H9 (cell line): ENCODE measurements around the gene TCEA3. TPM values are rescaled to one million over a fixed set of nuclear protein-coding genes. Genes with fewer than 3 reads are reported as not detected.

Experiments
- DNase-seq: peaks from one replicate; pipeline ENCODE4 v3.0.0-alpha.2; 2017
- H2AFZ ChIP-seq: one replicate; pipeline ENCODE4 v1.6.1; 2013; ENCODE audit warnings: mild to moderate bottlenecking, low read length, control low read depth, moderate library complexity
- H2AK5ac ChIP-seq: 2 replicates; pipeline ENCODE4 v1.6.1; 2013; ENCODE audit warnings: low read length, control low read depth, mixed read lengths; ENCODE audit not compliant: insufficient read length
- H2BK120ac ChIP-seq: one replicate; pipeline ENCODE4 v1.6.1; 2013; ENCODE audit warnings: low read depth, mild to moderate bottlenecking, low read length, control low read depth, inconsistent platforms; ENCODE audit not compliant: poor library complexity, severe bottlenecking
- H2BK12ac ChIP-seq: 2 replicates; pipeline ENCODE4 v1.6.1; 2013; ENCODE audit warnings: low read length, control low read depth, mixed read lengths, low read depth; ENCODE audit not compliant: insufficient read length
- H2BK15ac ChIP-seq: 2 replicates; pipeline ENCODE4 v1.6.1; 2013; ENCODE audit warnings: low read depth, low read length, control low read depth
- H2BK20ac ChIP-seq: one replicate; pipeline ENCODE4 v1.6.1; 2013; ENCODE audit warnings: low read depth, mild to moderate bottlenecking, low read length, control low read depth, inconsistent platforms; ENCODE audit not compliant: poor library complexity, severe bottlenecking
- H2BK5ac ChIP-seq: 2 replicates; pipeline ENCODE4 v1.6.1; 2013; ENCODE audit warnings: low read length, control low read depth, mixed read lengths; ENCODE audit not compliant: insufficient read length
- H3K14ac ChIP-seq: 2 replicates; pipeline ENCODE4 v1.6.1; 2013; ENCODE audit warnings: low read length, control low read depth; ENCODE audit not compliant: insufficient read depth
- H3K18ac ChIP-seq: 2 replicates; pipeline ENCODE4 v1.6.1; 2013; ENCODE audit warnings: low read depth, mild to moderate bottlenecking, mixed read lengths, low read length, control low read depth; ENCODE audit not compliant: insufficient read length
- H3K23ac ChIP-seq: 2 replicates; pipeline ENCODE4 v1.6.1; 2013; ENCODE audit warnings: low read length, control low read depth, mixed read lengths, low read depth; ENCODE audit not compliant: insufficient read length
- H3K23me2 ChIP-seq: 2 replicates; pipeline ENCODE4 v1.6.1; 2013; ENCODE audit warnings: low read depth, mild to moderate bottlenecking, mixed read lengths, low read length, control low read depth; ENCODE audit not compliant: insufficient read length, poor library complexity, severe bottlenecking
- H3K27ac ChIP-seq: 2 replicates; pipeline ENCODE4 v1.5.1; 2013; ENCODE audit warnings: low read length, control low read depth, mixed read lengths, low read depth; ENCODE audit not compliant: insufficient read length
- H3K27me3 ChIP-seq: 2 replicates; pipeline ENCODE4 v1.6.1; 2013; ENCODE audit warnings: low read length, control low read depth, inconsistent platforms; ENCODE audit not compliant: insufficient read depth
- H3K4ac ChIP-seq: 2 replicates; pipeline ENCODE4 v1.6.1; 2013; ENCODE audit warnings: low read depth, mild to moderate bottlenecking, control low read depth, inconsistent platforms, low read length, moderate library complexity
- H3K4me1 ChIP-seq: 2 replicates; pipeline ENCODE4 v1.6.1; 2013; ENCODE audit warnings: low read length, control low read depth, inconsistent platforms; ENCODE audit not compliant: insufficient read depth
- H3K4me2 ChIP-seq: 2 replicates; pipeline ENCODE4 v1.6.1; 2013; ENCODE audit warnings: low read length, control low read depth, mixed read lengths; ENCODE audit not compliant: insufficient read length, insufficient read depth
- H3K56ac ChIP-seq: 2 replicates; pipeline ENCODE4 v1.6.1; 2013; ENCODE audit warnings: low read depth, mild to moderate bottlenecking, mixed read lengths, low read length, control low read depth; ENCODE audit not compliant: insufficient read length
- H3K79me1 ChIP-seq: 2 replicates; pipeline ENCODE4 v1.6.1; 2013; ENCODE audit warnings: low read depth, mild to moderate bottlenecking, moderate library complexity, low read length, control low read depth, inconsistent platforms; ENCODE audit not compliant: insufficient read depth, poor library complexity, severe bottlenecking
- H3K79me2 ChIP-seq: 2 replicates; pipeline ENCODE4 v1.6.1; 2013; ENCODE audit warnings: low read length, control low read depth, inconsistent platforms; ENCODE audit not compliant: insufficient read depth
- H3K9ac ChIP-seq: 2 replicates; pipeline ENCODE4 v1.6.1; 2013; ENCODE audit warnings: low read length, control low read depth, mixed read lengths; ENCODE audit not compliant: insufficient read length; ENCODE audit errors: extremely low read depth
- H3K9me3 ChIP-seq: one replicate; pipeline ENCODE4 v1.6.1; 2013; ENCODE audit warnings: low read depth, low read length, inconsistent platforms; ENCODE audit not compliant: control insufficient read depth
- H3T11ph ChIP-seq: one replicate; pipeline ENCODE4 v1.6.1; 2013; ENCODE audit warnings: mild to moderate bottlenecking, low read length, control low read depth, inconsistent platforms
- H4K20me1 ChIP-seq: one replicate; pipeline ENCODE4 v1.6.1; 2013; ENCODE audit not compliant: control insufficient read depth, insufficient read length, insufficient read depth
- H4K5ac ChIP-seq: 2 replicates; pipeline ENCODE4 v1.6.1; 2013; ENCODE audit warnings: low read depth, mild to moderate bottlenecking, mixed read lengths, low read length, control low read depth; ENCODE audit not compliant: insufficient read length
- H4K8ac ChIP-seq: replicated peaks from 2 replicates; pipeline ENCODE4 v1.6.1; 2013; ENCODE audit warnings: low read length, control low read depth, mixed read lengths, low read depth; ENCODE audit not compliant: insufficient read length
- H4K91ac ChIP-seq: 2 replicates; pipeline ENCODE4 v1.6.1; 2013; ENCODE audit warnings: low read depth, mild to moderate bottlenecking, moderate library complexity, mixed read lengths, low read length, control low read depth; ENCODE audit not compliant: insufficient read length
- H3K27ac Mint-ChIP-seq, 3 experiments: 2 replicates in 2 of 3; 3 replicates in 1 of 3; pipeline ENCODE4 v1.8.0; 2020 to 2021; ENCODE audit warnings: mixed read lengths in 3 of 3, mild to moderate bottlenecking in 1 of 3, moderate library complexity in 1 of 3
- H3K27me3 Mint-ChIP-seq: 2 replicates; pipeline ENCODE4 v1.8.0; 2021; ENCODE audit warnings: low read depth, mild to moderate bottlenecking, moderate library complexity, mixed read lengths
- H3K36me3 Mint-ChIP-seq, 3 experiments: 2 replicates in 2 of 3; 3 replicates in 1 of 3; pipeline ENCODE4 v1.8.0; 2020 to 2021; ENCODE audit warnings: low read depth in 3 of 3, mixed read lengths in 3 of 3; ENCODE audit not compliant: insufficient read depth in 1 of 3
- H3K4me1 Mint-ChIP-seq, 2 experiments: 2 replicates each; pipeline ENCODE4 v1.8.0; 2020; ENCODE audit warnings: mixed read lengths in 2 of 2
- H3K4me3 Mint-ChIP-seq, 2 experiments: 2 replicates in 1 of 2; 3 replicates in 1 of 2; pipeline ENCODE4 v1.8.0; 2020 to 2021; ENCODE audit warnings: mild to moderate bottlenecking in 2 of 2, mixed read lengths in 2 of 2, moderate library complexity in 1 of 2
- H3K9me3 Mint-ChIP-seq, 2 experiments: 2 replicates in 1 of 2; 3 replicates in 1 of 2; pipeline ENCODE4 v1.8.0; 2020; ENCODE audit warnings: mild to moderate bottlenecking in 2 of 2, mixed read lengths in 2 of 2, moderate library complexity in 1 of 2
- WGBS: extraction: QIAGEN DNeasy Blood & Tissue Kit; methylation state at CpG from one replicate; pipeline ENCODE4 v1.1.7; 2013; ENCODE audit warnings: missing lambda C conversion rate, low lambda C conversion rate, mixed read lengths; ENCODE audit not compliant: insufficient read length; ENCODE audit errors: extremely low coverage; 5-methylcytosine and 5-hydroxymethylcytosine counted together
- total RNA-seq: library from RNA; stranded (reverse); gene quantifications from 2 replicates; pipeline ENCODE4 v1.2.1, GENCODE V29; 2021
- TF ChIP-seq, protein P1 (sequence below): fragments of 200-600 bp; sonication (generic); conservative IDR thresholded peaks from 3 replicates; pipeline ENCODE4 v1.8.0; 2021; ENCODE audit warnings: antibody characterized with exemption, mild to moderate bottlenecking

Gene TCEA3
- total RNA-seq, 1 experiment from 2014 or later = 0.37 TPM

DNA sequence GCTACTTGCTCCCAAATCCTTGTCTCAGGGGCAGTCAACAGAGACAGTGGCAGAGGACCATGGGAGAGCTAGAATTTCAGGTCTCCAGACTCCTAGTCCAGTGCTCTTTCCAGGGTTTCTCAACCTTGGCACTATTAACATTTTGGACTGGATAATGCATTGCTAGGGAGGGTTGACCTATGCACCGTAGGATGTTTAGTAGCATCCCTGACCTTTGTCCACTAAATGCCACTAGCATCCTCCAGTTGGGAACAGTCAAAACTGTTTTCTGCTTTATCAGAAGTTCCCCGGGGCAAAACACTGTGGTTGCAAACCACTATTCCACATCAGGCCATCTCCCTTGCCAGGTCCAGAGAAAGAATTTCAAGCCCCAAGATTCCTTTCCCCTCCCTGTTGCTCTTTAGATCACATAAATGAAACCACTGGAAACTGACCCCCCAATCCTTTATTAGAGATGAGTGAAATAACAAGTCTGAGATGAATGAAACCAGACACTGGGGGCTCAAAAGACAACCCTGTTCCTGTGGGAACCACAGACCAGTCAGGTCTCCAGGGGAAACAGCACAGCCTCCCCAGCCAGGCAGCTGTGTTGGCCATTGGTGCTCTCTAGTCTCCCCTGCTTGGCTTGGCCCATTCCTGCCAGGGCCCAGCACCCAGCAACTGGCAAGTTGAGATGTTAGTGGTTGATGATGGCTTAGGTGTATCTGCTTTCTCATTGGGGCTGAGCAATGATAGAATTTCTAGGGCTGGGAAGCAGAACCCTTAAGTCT, 3.8 kb upstream of the TCEA3 start:
- no CpG with 5 or more reads among the region's 2 CpGs for WGBS
- H2AK5ac ChIP-seq = no peak overlapping the region
- H3K23me2 ChIP-seq = no peaks in the 10 kb centered on the region
- H2BK5ac ChIP-seq = no peak overlapping the region
- no peak overlapping the region for H2BK15ac ChIP-seq
- no peak overlapping the region for H3K4me2 ChIP-seq
- H3K14ac ChIP-seq = no peak overlapping the region
- no peaks in the 10 kb centered on the region for H4K20me1 ChIP-seq
- no peak overlapping the region for H2BK120ac ChIP-seq
- TF ChIP-seq, protein P1, sequence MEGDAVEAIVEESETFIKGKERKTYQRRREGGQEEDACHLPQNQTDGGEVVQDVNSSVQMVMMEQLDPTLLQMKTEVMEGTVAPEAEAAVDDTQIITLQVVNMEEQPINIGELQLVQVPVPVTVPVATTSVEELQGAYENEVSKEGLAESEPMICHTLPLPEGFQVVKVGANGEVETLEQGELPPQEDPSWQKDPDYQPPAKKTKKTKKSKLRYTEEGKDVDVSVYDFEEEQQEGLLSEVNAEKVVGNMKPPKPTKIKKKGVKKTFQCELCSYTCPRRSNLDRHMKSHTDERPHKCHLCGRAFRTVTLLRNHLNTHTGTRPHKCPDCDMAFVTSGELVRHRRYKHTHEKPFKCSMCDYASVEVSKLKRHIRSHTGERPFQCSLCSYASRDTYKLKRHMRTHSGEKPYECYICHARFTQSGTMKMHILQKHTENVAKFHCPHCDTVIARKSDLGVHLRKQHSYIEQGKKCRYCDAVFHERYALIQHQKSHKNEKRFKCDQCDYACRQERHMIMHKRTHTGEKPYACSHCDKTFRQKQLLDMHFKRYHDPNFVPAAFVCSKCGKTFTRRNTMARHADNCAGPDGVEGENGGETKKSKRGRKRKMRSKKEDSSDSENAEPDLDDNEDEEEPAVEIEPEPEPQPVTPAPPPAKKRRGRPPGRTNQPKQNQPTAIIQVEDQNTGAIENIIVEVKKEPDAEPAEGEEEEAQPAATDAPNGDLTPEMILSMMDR = no peak
- H3K23ac ChIP-seq = no peak overlapping the region
- Mint-ChIP-seq H3K9me3 (no peaks in the 10 kb centered on the region; a peak in 1 of 5 replicates), H3K36me3 (peaks cover 29 to 50% (median 44%) of the 10 kb centered on the region in 3 experiments), H3K27ac (no peak overlapping the region), H3K4me3 (no peak overlapping the region), H3K27me3 (peaks cover 60% of the 10 kb centered on the region), H3K4me1 (peaks cover 7 to 12% of the 10 kb centered on the region in 2 experiments)
- no peak overlapping the region for H4K5ac ChIP-seq
- H2BK12ac ChIP-seq = no peak overlapping the region
- H3K79me2 ChIP-seq = no peaks in the 10 kb centered on the region
- no peaks in the 10 kb centered on the region for H3K9me3 ChIP-seq
- DNase-seq = no peak
- H3K9ac ChIP-seq = no peak overlapping the region
- H3K27ac ChIP-seq = no peak overlapping the region
- no peak overlapping the region for H4K8ac ChIP-seq
- H4K91ac ChIP-seq = no peak overlapping the region
- no peak overlapping the region for H3K4ac ChIP-seq
- no peaks in the 10 kb centered on the region for H3K4me1 ChIP-seq
- H3K18ac ChIP-seq = no peak overlapping the region
- H3K27me3 ChIP-seq = peaks cover 26% of the 10 kb centered on the region
- no peak overlapping the region for H3T11ph ChIP-seq
- no peaks in the 10 kb centered on the region for H3K79me1 ChIP-seq
- no peak overlapping the region for H3K56ac ChIP-seq
- no peak overlapping the region for H2BK20ac ChIP-seq
- no peak overlapping the region for H2AFZ ChIP-seq
